Endothelial cell of umbilical vein (primary cell): ENCODE data around the gene SMAD6. TPM values are rescaled to one million over a fixed set of nuclear protein-coding genes. Genes with fewer than 3 reads are reported as not detected.

Experiments
- BruUV-seq: library from RNA; stranded (reverse); fragments of 400-500 nt; replicated peaks from 2 replicates; lab custom pipeline; 2021; lab: Mats Ljungman, UMichigan
- CTCF ChIA-PET: fragments of 300-600, 350-600 bp; sonication (Branson Sonifier 250); formaldehyde crosslinking; loops from one replicate; lab custom pipeline; 2021; ENCODE audit warnings: antibody characterized with exemption, inconsistent platforms; lab: Charles Lee
- POLR2A ChIA-PET: fragments of 300-600, 350-600 bp; sonication (Branson Sonifier 250); formaldehyde crosslinking; loops from one replicate; lab custom pipeline; 2021; ENCODE audit warnings: antibody characterized with exemption, inconsistent platforms; lab: Charles Lee
- DNase-seq: peaks from one replicate; pipeline ENCODE4 v3.0.0-alpha.2; 2011; ENCODE audit warnings: low read depth, low spot score
- FAIRE-seq: peaks from 2 replicates; lab custom pipeline; 2011; peaks lifted over from hg19 to GRCh38; lab: Jason Lieb, UNC
- H2AFZ ChIP-seq: 2 replicates; pipeline ENCODE4 v1.6.0; 2012; ENCODE audit warnings: low read depth, low read length, control low read depth, inconsistent platforms
- H3K27ac ChIP-seq: 2 replicates; pipeline ENCODE4 v1.5.1; 2011; ENCODE audit warnings: low read depth, mild to moderate bottlenecking, control low read depth, low read length, moderate library complexity; ENCODE audit not compliant: insufficient read depth
- H3K27me3 ChIP-seq, 2 experiments: 2 replicates each; pipeline versions ENCODE4 v1.6.0 to v1.6.1; 2011; ENCODE audit warnings: low read length in 2 of 2, mixed read lengths in 1 of 2; ENCODE audit not compliant: control insufficient read depth in 2 of 2, insufficient read depth in 2 of 2
- H3K36me3 ChIP-seq, 2 experiments: 2 replicates in 1 of 2; 3 replicates in 1 of 2; pipeline ENCODE4 v1.5.1; 2011; ENCODE audit warnings: low read length in 2 of 2, mild to moderate bottlenecking in 1 of 2, moderate library complexity in 1 of 2; ENCODE audit not compliant: control insufficient read depth in 2 of 2, insufficient read depth in 2 of 2; ENCODE audit errors: extremely low read depth in 1 of 2
- H3K4me1 ChIP-seq: 3 replicates; pipeline ENCODE4 v1.5.1; 2011; ENCODE audit warnings: mild to moderate bottlenecking, low read length; ENCODE audit not compliant: control insufficient read depth, insufficient read depth; ENCODE audit errors: extremely low read depth
- H3K4me2 ChIP-seq: 2 replicates; pipeline ENCODE4 v1.6.1; 2011; ENCODE audit warnings: low read length, control low read depth, mixed read lengths; ENCODE audit not compliant: insufficient read depth
- H3K4me3 ChIP-seq, 3 experiments: fragments of 200-600 bp in 1 of 3; sonication (generic), shearing (Covaris generic) in 1 of 3; replicated peaks in 1 of 3; 2 replicates each; pipeline ENCODE4 v1.5.1; 2011 to 2016; ENCODE audit warnings: control low read depth in 3 of 3, low read length in 3 of 3, mild to moderate bottlenecking in 2 of 3, inconsistent platforms in 1 of 3, low read depth in 1 of 3, moderate library complexity in 1 of 3; ENCODE audit not compliant: insufficient read depth in 1 of 3
- H3K79me2 ChIP-seq: 2 replicates; pipeline ENCODE4 v1.6.0; 2012; ENCODE audit warnings: low read length, inconsistent platforms; ENCODE audit not compliant: control insufficient read depth, insufficient read depth
- H3K9ac ChIP-seq: replicated peaks from 2 replicates; pipeline ENCODE3; 2011; ENCODE audit warnings: low read length, control low read depth; ENCODE audit not compliant: insufficient read depth; ENCODE audit errors: extremely low read depth
- H3K9me1 ChIP-seq: replicated peaks from 3 replicates; pipeline ENCODE4 v1.6.0; 2011; ENCODE audit warnings: mild to moderate bottlenecking, low read length; ENCODE audit not compliant: control insufficient read depth, insufficient read depth; ENCODE audit errors: extremely low read depth
- H3K9me3 ChIP-seq: replicated peaks from 2 replicates; pipeline ENCODE4 v1.5.1; 2012; ENCODE audit warnings: low read length, inconsistent platforms; ENCODE audit not compliant: control insufficient read depth, insufficient read depth
- H4K20me1 ChIP-seq: replicated peaks from 2 replicates; pipeline ENCODE3; 2011; ENCODE audit warnings: mild to moderate bottlenecking, low read length; ENCODE audit not compliant: control insufficient read depth, insufficient read depth; ENCODE audit errors: extremely low read depth
- CTCF ChIP-seq, 2 donors: IDR thresholded peaks; 1 replicate in 1 of 2; 2 replicates in 1 of 2; pipeline ENCODE4 v1.5.1; 2011; ENCODE audit warnings: low read length in 2 of 2, mild to moderate bottlenecking in 2 of 2, moderate library complexity in 2 of 2, control low read depth in 1 of 2, inconsistent platforms in 1 of 2, low read depth in 1 of 2; ENCODE audit not compliant: insufficient read depth in 1 of 2; ENCODE audit errors: extremely low read depth in 1 of 2
- EZH2 ChIP-seq: IDR thresholded peaks from 2 replicates; pipeline ENCODE4 v1.6.1; 2012; ENCODE audit warnings: borderline replicate concordance, low read depth, mild to moderate bottlenecking, moderate library complexity, low read length, inconsistent platforms; ENCODE audit not compliant: severe bottlenecking
- FOS ChIP-seq: IDR thresholded peaks from 2 replicates; pipeline ENCODE4 v1.6.1; 2011; ENCODE audit warnings: mild to moderate bottlenecking, low read length, moderate library complexity, borderline replicate concordance; ENCODE audit not compliant: insufficient read depth
- GATA2 ChIP-seq: IDR thresholded peaks from 2 replicates; pipeline ENCODE4 v1.7.0; 2011; ENCODE audit warnings: low read depth, mild to moderate bottlenecking, moderate library complexity, mixed read lengths, low read length; ENCODE audit not compliant: insufficient read length, insufficient read depth
- JUN ChIP-seq: IDR thresholded peaks from 2 replicates; pipeline ENCODE4 v1.6.1; 2011; ENCODE audit warnings: borderline replicate concordance, low read depth; ENCODE audit not compliant: insufficient read length, insufficient read depth
- MAX ChIP-seq: IDR thresholded peaks from 2 replicates; pipeline ENCODE4 v1.6.1; 2011; ENCODE audit not compliant: insufficient read depth, insufficient read length
- MYC ChIP-seq: IDR thresholded peaks from one replicate; pipeline ENCODE4 v1.6.1; 2011; ENCODE audit warnings: mild to moderate bottlenecking, low read depth, low read length
- POLR2A ChIP-seq: IDR thresholded peaks from 2 replicates; pipeline ENCODE4 v1.6.1; 2012; ENCODE audit warnings: low read depth, mild to moderate bottlenecking, control low read depth, low read length
- dilution Hi-C: fragments of 300-500 bp; cut with MboI; formaldehyde crosslinking; loops from one replicate; pipeline ENCODE4 v1.15.0; 2019; ENCODE audit warnings: low sequenced_read_pairs; ENCODE audit not compliant: extremely low pct_ligation_motif_present
- intact Hi-C: fragments of 100-400 bp; cut with micrococcal nuclease; formaldehyde crosslinking; loops from one replicate; pipeline ENCODE4 v1.10.0; 2022
- polyA plus RNA-seq, 4 experiments: library from polyadenylated mRNA; depleted of rRNA in 3 of 4; stranded (reverse) in 3 of 4; unstranded in 1 of 4; fragments of >200 nt; gene quantifications; 2 replicates each; pipeline versions ENCODE4 v1.2.1 to v1.2.3, GENCODE V29; 2011 to 2012; ENCODE audit warnings: missing spikeins in 1 of 4
- total RNA-seq: library from RNA; stranded (reverse); gene quantifications from 2 replicates; pipeline ENCODE4 v1.2.3, GENCODE V29; 2021

Gene SMAD6
- total and polyA plus RNA-seq, 2 donors (not counting 3 experiments of a cell fraction or from before 2014, with no cell fraction given): 7.3 to 12.5 TPM

GRCh38 chr15:66786222-66786621, 84.2 kb downstream of the SMAD6 start:
- BruUV-seq: no TSS peak
- FAIRE-seq (no peak), DNase-seq (no peak)
- Histone ChIP-seq H3K27me3 (no peaks in the 10 kb centered on the region), H3K36me3 (peaks cover 0 to 3% of the 10 kb centered on the region in 2 experiments), H2AFZ (no peak overlapping the region), H3K4me1 (no peaks in the 10 kb centered on the region), H3K79me2 (no peaks in the 10 kb centered on the region), H4K20me1 (no peaks in the 10 kb centered on the region), H3K9me1 (no peaks in the 10 kb centered on the region), H3K27ac (no peak overlapping the region), H3K4me2 (no peak overlapping the region), H3K4me3 (no peak overlapping the region), H3K9me3 (no peaks in the 10 kb centered on the region), H3K9ac (no peak overlapping the region)
- intact Hi-C loops: no loop called here
- TF ChIP-seq POLR2A (no peak), FOS (no peak), MYC (no peak), CTCF (IDR thresholded peaks at IDR 0.05; ENCODE audit: extremely low read depth in 1 of 2, insufficient read depth in 1 of 2, low read depth in 1 of 2, low read length in 2 of 2) (no peak), MAX (no peak), GATA2 (no peak), JUN (no peak), EZH2 (no peak)
- ChIA-PET POLR2A (no interaction called here), CTCF (interaction anchor here (8.1 kb wide), 1 partner anchor 63 kb away, joined by 223 read pairs; no protein-coding TSS in a partner anchor)
- dilution Hi-C loops: no loop called here
